HG03280 (cell line): ENCODE measurements around the gene LRRN2.
"Not testable (repeated sequence)": the region's sequence is repeated elsewhere in the genome, so short reads cannot be mapped to it uniquely, and the experiment has no call there.

Experiments
- ATAC-seq: cut with Tn5 transposase; IDR thresholded peaks from one replicate; pipeline ENCODE4 v1.9.1; 2021; ENCODE audit warnings: mild to moderate bottlenecking, moderate library complexity; ENCODE audit not compliant: unreplicated experiment

LRRN2 gene

GRCh38 chr1:204577794-204578478, 107.6 kb downstream of the LRRN2 start:
- ATAC-seq = no peak

DNA sequence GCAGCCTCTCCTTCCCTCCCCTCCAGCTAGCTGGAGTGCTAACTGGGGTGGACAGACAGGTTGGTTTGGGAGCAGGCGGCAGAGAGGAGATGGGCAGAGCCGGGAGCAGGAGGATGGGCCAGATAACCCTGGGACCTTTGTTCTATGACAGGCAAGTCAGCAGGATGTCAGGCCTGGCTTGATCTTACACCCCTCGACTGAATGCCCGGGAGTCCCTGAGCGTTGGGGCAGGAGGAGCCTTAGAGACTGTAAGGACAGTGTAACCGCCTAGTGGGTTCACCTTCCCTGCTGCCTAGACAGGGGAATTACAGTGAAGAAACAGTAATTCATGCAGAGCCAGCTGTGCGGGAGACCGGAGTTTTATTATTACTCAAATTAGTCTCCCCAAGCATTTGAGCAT, 109.1 kb downstream of the LRRN2 start:
- ATAC-seq = no peak

DNA sequence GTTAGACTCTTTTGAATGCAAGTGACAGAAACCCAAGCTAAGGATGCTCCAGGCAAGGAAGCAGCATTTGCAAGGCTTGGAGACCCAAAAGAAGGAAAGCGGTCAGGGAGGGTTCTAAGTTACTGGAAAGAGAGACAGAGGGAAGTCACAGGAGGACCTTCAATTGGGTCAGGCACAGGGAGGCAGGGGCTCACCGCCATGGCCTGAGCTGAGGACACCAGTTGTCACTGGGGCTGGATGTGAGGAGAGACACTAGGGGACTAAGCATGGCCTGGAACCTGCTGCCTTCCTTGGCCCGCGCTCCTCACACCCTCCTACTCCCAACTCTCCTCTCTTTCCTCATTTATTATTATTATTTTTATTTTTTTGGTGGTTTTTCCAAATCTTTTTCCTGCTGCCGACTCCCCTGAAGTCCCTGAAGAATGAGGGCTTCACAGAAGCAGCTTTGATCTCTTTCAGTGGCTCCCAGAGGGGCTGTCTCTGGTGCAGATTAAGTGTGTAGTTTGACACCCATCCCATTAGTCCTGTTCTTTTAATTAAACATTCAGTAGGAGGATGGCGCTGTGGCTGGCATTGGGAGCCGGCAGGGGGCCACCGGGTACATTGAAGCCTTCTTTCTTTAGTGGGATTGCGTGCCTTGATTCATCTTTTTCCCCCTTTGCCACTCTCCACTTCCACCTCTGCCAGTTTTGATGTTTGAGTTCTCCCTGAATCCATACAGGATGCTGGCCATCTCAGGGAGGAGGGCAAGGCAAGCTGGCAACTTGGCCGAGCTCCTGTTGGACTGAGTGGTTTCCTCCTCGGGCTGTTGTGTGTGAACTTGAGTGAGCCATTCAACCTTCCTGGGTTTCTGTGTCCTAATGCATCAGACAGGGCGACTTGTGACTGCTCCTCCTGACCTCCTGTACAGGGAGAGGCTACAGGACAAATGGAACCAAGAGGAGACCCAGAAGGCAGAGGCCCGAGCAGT, 110.0 kb downstream of the LRRN2 start:
- ATAC-seq = no peak

DNA sequence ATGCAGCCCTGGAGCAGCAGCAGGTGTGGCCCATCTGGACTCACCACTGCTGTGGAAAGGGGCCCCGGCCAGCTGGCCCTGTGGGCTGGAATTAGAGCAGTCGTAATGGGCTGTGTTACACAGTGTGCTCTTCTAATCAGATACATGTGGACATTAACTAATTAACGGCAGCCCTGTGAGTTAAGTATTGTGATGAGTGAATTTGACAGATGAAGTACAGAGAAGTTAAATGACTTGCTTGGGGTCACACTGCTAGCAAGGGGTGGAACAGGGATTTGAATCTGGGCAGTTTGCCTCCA, 110.7 kb downstream of the LRRN2 start:
- ATAC-seq = no peak

DNA sequence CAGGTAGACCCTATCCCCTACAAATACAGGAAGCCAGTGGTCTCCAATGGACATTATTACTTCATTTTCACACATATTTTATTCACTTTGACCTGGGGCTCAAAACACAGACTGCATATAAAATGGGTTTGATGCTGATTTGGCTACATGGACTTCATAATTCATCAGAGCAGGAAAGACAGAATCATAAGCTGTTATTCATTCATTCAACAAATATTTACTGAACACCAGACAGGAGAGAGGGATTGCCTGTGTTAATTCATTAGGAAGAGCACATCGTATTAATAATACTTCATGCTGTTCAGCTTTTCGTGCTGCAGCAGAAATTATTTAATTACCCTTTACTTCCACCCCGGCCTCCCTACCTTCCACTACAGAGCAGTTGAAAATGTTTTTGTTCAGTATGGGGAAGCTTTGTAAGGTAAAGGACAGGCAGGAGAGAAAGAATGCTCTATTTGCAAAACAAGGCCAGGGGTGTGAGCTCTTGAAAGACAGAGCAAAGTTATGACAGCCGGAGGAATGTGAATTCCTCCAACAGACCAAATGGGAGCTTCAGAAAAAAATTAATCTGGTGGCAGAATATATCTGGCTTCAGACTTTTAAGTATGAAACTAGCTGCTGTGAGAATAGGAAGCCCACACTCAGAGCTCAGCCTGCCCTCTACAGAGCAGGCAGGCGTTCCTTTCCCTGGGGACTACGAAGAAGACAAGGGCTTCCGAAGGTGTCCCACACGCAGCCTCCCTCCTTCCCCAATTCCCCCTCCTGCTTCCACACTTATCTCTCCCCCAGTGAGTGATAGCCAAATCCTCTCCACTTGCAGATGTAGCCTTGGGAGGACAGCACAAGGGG, 111.3 kb downstream of the LRRN2 start:
- ATAC-seq = no peak

- no peak for ATAC-seq
These were observed 112.3 kb downstream of the LRRN2 start for GRCh38 chr1:204572923-204573922.

DNA sequence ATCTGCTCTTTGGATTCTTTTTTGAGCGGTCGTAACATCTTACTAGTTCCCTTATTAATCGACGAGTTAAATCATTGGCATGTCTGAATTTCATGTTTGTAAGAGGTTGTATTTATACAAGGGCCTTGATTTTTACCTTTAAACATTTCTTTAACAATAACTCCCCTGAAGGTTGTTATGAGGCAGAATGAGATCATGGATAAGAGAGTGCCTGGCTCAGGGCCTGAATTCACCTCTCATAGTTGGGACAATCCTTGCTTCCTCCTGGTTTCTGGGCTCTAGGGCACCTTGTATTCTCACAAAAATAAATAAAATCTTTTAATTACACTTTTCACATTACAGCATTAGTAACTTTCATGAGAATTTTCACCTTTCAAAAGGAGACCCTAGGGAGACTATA, 113.9 kb downstream of the LRRN2 start:
- ATAC-seq = no peak

DNA sequence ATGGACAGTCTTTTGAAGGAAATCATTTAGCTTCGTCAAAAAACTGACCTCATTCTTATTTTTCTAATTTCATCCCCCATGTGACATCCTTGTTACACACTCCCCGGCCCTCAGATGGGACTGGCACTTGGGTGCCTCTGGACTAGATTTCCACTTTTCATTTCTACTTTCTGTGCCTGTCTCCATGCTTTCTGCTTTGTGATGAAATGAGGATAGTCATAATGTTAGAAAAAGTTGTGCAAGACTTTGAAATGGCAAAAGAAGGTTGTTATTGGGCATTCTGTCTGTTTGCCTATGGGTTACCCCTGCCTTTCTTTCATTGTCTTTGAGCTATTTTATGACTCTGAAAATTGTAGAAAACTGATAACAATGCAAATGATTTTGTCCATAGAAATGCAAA, 114.4 kb downstream of the LRRN2 start:
- ATAC-seq = no peak

DNA sequence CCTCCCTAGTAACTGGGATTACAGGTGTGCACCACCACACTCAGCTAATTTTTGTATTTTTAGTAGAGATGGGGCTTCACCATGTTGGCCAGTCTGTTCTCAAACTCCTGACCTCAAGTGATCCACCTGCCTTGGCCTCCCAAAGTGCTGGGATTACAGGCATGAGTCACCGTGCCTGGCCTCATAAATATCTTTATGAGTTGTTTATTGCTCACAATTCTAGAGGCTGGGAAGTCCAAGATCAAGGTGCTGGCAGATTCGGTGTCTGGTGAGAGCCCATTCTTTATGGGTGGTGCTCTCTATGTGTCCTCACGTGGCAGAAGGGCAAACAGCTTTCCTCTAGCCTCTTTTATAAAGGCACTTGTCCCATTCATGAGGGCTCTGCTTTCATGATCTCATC, 115.5 kb downstream of the LRRN2 start:
- not testable (repeated sequence) for ATAC-seq

- ATAC-seq = no peak
These were observed 116.1 kb downstream of the LRRN2 start for GRCh38 chr1:204569478-204569877.

DNA sequence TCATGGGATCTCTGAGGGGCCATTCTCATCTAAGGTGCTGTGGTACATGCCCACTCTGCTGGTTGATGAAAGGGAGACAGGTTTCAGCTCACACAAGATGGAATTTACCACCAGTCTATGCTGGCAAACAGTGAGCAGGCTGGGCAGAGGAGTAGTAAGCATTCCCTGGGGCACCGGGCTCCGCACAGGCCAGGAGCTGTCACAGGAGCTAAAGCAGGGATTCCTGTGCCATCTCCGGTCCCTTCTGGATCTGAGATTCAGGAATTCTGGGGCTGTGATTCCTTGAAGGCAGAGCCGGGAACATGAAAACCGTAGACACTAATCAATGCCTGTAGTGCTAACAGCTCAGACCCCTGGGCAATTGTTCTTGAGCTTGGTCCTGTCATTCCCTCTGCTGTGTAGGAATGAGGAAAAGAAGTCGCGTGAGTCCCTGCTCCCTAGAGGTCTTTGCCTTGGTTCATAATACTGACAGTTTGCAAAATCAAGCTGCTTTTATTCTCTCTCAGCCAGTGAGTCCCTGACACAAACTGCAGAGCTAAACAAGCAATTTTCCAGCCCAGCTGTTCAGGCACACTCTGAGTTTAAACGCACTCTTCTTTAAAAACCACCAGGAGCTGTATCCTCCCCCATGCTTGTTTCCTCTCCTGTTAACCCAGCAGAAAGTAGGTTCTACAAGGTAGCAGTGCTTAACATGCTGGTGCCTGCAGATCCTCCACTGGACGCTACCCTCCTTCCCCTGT, 116.8 kb downstream of the LRRN2 start:
- no peak for ATAC-seq
